ENCODE measurements around the gene CRACDL.
"Not testable (repeated sequence)": the region's sequence is repeated elsewhere in the genome, so short reads cannot be mapped to it uniquely, and the experiment has no call there.

The CRACDL gene

GRCh38 chr2:98752711-98753110, 183.3 kb downstream of the CRACDL start:
- not testable (repeated sequence) for H3K4me3 ChIP-seq (ENCODE audit: low read depth, low read length); H3K36me3 ChIP-seq (ENCODE audit: control insufficient read depth, insufficient read depth, low read length); H3K9ac ChIP-seq (ENCODE audit: low read depth, low read length)

GRCh38 chr2:98751748-98752147, 184.3 kb downstream of the CRACDL start:
- no peaks in the 10 kb centered on the region for H3K36me3 ChIP-seq (ENCODE audit: control insufficient read depth, insufficient read depth, low read length)
- H3K27ac ChIP-seq (ENCODE audit: low read depth, low read length): no peak overlapping the region
- no peak overlapping the region for H3K4me3 ChIP-seq (ENCODE audit: low read depth, low read length)
- no peaks in the 10 kb centered on the region for H3K27me3 ChIP-seq (ENCODE audit: control insufficient read depth, insufficient read depth, low read length)
- no peaks in the 10 kb centered on the region for H3K9me3 ChIP-seq (ENCODE audit: control insufficient read depth, insufficient read depth, low read length)
- no peak overlapping the region for H3K9ac ChIP-seq (ENCODE audit: low read depth, low read length)
- peaks cover 8% of the 10 kb centered on the region for H3K4me1 ChIP-seq (ENCODE audit: control insufficient read depth, insufficient read depth, low read length)

More at GRCh38 chr2:98752711-98753110, 183.3 kb downstream of the CRACDL start:
- not testable (repeated sequence) for H3K27me3 ChIP-seq (ENCODE audit: control insufficient read depth, insufficient read depth, low read length); H3K9me3 ChIP-seq (ENCODE audit: control insufficient read depth, insufficient read depth, low read length); H3K27ac ChIP-seq (ENCODE audit: low read depth, low read length); H3K4me1 ChIP-seq (ENCODE audit: control insufficient read depth, insufficient read depth, low read length)

GRCh38 chr2:98750593-98751282, 185.3 kb downstream of the CRACDL start:
- no peak overlapping the region for H3K9ac ChIP-seq (ENCODE audit: low read depth, low read length)
- H3K27me3 ChIP-seq (ENCODE audit: control insufficient read depth, insufficient read depth, low read length): no peaks in the 10 kb centered on the region
- H3K4me3 ChIP-seq (ENCODE audit: low read depth, low read length): no peak overlapping the region
- no peaks in the 10 kb centered on the region for H3K36me3 ChIP-seq (ENCODE audit: control insufficient read depth, insufficient read depth, low read length)
- H3K4me1 ChIP-seq (ENCODE audit: control insufficient read depth, insufficient read depth, low read length): peaks cover 8% of the 10 kb centered on the region
- H3K27ac ChIP-seq (ENCODE audit: low read depth, low read length): no peak overlapping the region
- H3K9me3 ChIP-seq (ENCODE audit: control insufficient read depth, insufficient read depth, low read length): no peaks in the 10 kb centered on the region

- Histone ChIP-seq H3K9me3 (ENCODE audit: control insufficient read depth, insufficient read depth, low read length) (no peaks in the 10 kb centered on the region), H3K4me3 (ENCODE audit: low read depth, low read length) (no peak overlapping the region), H3K27ac (ENCODE audit: low read depth, low read length) (no peak overlapping the region), H3K4me1 (ENCODE audit: control insufficient read depth, insufficient read depth, low read length) (peaks cover 8% of the 10 kb centered on the region), H3K9ac (ENCODE audit: low read depth, low read length) (no peak overlapping the region), H3K27me3 (ENCODE audit: control insufficient read depth, insufficient read depth, low read length) (no peaks in the 10 kb centered on the region), H3K36me3 (ENCODE audit: control insufficient read depth, insufficient read depth, low read length) (no peaks in the 10 kb centered on the region)
Measured at GRCh38 chr2:98749066-98749450, 187.0 kb downstream of the CRACDL start.

GRCh38 chr2:98748292-98749065, 187.5 kb downstream of the CRACDL start:
- Histone ChIP-seq H3K4me1 (ENCODE audit: control insufficient read depth, insufficient read depth, low read length) (peaks cover 8% of the 10 kb centered on the region), H3K9me3 (ENCODE audit: control insufficient read depth, insufficient read depth, low read length) (no peaks in the 10 kb centered on the region), H3K27me3 (ENCODE audit: control insufficient read depth, insufficient read depth, low read length) (no peaks in the 10 kb centered on the region), H3K9ac (ENCODE audit: low read depth, low read length) (no peak overlapping the region), H3K4me3 (ENCODE audit: low read depth, low read length) (no peak overlapping the region), H3K36me3 (ENCODE audit: control insufficient read depth, insufficient read depth, low read length) (no peaks in the 10 kb centered on the region), H3K27ac (ENCODE audit: low read depth, low read length) (no peak overlapping the region)

- Histone ChIP-seq H3K27me3 (ENCODE audit: control insufficient read depth, insufficient read depth, low read length) (no peaks in the 10 kb centered on the region), H3K4me3 (ENCODE audit: low read depth, low read length) (no peak overlapping the region), H3K36me3 (ENCODE audit: control insufficient read depth, insufficient read depth, low read length) (no peaks in the 10 kb centered on the region), H3K9ac (ENCODE audit: low read depth, low read length) (no peak overlapping the region), H3K9me3 (ENCODE audit: control insufficient read depth, insufficient read depth, low read length) (no peaks in the 10 kb centered on the region), H3K27ac (ENCODE audit: low read depth, low read length) (no peak overlapping the region), H3K4me1 (ENCODE audit: control insufficient read depth, insufficient read depth, low read length) (peaks cover 8% of the 10 kb centered on the region)
Measured at GRCh38 chr2:98747888-98748287, 188.1 kb downstream of the CRACDL start.

- Histone ChIP-seq H3K9ac (ENCODE audit: low read depth, low read length) (no peak overlapping the region), H3K36me3 (ENCODE audit: control insufficient read depth, insufficient read depth, low read length) (no peaks in the 10 kb centered on the region), H3K27me3 (ENCODE audit: control insufficient read depth, insufficient read depth, low read length) (no peaks in the 10 kb centered on the region), H3K4me1 (ENCODE audit: control insufficient read depth, insufficient read depth, low read length) (peaks cover 8% of the 10 kb centered on the region), H3K27ac (ENCODE audit: low read depth, low read length) (no peak overlapping the region), H3K4me3 (ENCODE audit: low read depth, low read length) (no peak overlapping the region), H3K9me3 (ENCODE audit: control insufficient read depth, insufficient read depth, low read length) (no peaks in the 10 kb centered on the region)
Measured at GRCh38 chr2:98746426-98746825, 189.6 kb downstream of the CRACDL start.

- Histone ChIP-seq H3K9me3 (ENCODE audit: control insufficient read depth, insufficient read depth, low read length) (no peaks in the 10 kb centered on the region), H3K27ac (ENCODE audit: low read depth, low read length) (no peak overlapping the region), H3K36me3 (ENCODE audit: control insufficient read depth, insufficient read depth, low read length) (no peaks in the 10 kb centered on the region), H3K4me3 (ENCODE audit: low read depth, low read length) (no peak overlapping the region), H3K9ac (ENCODE audit: low read depth, low read length) (no peak overlapping the region), H3K27me3 (ENCODE audit: control insufficient read depth, insufficient read depth, low read length) (no peaks in the 10 kb centered on the region), H3K4me1 (ENCODE audit: control insufficient read depth, insufficient read depth, low read length) (peaks cover 8% of the 10 kb centered on the region)
Measured at GRCh38 chr2:98744595-98744994, 191.4 kb downstream of the CRACDL start.
